ENCODE results near the gene SP2.

SP2 gene

DNA sequence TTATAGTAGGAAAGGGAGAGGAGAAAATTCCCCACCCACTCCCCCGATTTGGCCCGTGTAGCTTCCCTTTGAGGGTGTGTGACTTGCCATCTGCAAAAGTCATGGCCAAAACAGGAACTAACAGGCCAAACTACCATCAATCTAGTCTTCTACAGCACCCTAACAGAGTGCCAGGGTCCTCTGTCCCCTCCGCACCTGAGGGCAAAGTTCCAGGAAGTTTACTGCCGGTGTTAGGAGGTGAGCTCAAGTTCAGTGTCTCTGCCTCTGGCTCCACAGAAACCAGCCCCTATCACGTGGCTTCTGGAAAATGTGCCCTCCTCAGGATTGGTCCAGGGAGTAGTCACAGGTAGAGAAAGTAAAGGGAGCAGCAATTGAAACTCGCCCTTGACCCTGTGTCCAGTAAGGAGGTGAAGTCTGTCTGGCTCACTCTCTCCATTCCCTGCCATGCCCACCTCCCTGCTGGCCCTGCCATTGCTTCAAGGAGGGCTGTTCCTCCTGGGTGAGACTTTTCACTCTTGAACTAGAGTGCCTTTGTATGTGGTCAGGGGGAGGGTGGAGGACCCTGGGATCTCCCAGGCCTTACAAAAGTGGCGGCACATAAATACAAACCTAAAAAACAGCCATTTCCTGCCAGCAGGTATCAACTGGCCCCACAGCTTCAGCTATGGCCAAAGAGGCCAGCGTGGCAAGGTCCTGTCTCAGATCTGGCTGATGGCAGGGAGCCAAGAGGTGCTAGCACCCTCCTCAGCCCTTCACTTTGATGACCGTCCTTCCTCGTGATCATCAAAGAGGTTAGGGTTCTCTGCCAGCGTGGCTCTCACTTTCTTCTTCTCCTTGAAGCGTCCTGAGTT is 56.4 kb downstream of the SP2 start:
- no peak for DNase-seq

DNA sequence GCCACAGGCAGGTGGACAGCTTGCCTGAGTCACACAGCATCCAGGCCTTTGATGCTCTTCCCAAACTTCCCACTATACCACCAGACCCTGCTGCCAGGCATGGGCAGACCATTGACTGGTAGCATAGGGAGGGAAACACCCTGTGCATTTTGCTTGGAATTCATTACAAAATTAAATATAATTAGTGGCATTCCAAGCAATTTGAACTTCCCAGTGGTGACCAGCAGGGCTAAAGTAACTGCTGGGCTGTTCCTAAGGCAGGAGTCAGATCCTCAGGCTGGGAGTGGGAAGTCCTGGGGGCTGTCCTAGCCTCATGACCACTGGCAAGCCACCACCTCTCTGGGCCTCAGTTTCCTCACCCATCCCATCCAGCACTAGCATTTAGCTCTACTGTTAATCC is 57.9 kb downstream of the SP2 start:
- DNase-seq = no peak

DNA sequence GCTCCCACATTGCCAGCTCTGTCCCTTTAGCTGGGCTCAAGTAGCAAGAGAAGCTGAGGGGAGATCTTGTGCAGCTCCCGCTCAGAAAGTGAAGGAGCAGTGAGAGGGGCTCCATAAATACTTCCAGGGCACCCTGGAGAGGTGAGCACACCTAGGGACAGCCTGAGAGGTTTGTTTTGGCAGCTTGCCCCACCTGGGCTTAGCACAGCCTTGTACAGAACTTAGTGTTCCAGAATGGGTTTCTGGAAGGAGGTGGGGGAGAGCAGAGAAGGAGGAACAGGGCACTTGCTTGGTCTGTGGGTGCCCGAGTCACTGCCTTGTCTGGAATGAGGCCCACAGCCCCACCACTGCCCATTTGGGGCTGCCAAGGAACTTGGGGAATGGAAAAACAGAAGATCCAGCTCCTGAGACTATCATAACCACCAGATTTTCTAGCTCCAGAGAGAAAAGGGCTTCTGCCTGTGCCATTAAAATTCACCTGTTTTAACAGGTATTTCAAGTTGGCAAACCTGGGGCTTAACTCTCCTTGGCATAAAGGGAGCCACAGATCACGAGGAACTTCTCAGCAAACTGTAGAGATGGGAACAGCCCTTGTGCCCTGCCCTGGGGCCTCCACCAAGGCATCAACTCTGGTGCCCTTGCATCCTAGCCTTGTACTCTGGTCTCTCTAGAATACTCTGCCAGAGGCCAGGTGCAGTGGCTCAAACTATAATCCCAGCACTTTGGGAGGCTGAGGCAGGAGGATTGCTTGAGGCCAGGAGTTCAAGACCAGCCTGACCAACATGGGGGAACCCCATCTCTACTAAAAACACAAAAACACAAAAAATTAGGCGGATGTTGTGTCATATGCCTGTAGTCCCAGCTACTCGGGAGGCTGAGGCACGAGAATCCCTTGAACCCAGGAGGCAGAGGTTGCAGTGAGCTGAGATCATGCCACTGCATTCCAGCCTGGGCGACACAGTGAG is 59.7 kb downstream of the SP2 start:
- DNase-seq = no peak

DNA sequence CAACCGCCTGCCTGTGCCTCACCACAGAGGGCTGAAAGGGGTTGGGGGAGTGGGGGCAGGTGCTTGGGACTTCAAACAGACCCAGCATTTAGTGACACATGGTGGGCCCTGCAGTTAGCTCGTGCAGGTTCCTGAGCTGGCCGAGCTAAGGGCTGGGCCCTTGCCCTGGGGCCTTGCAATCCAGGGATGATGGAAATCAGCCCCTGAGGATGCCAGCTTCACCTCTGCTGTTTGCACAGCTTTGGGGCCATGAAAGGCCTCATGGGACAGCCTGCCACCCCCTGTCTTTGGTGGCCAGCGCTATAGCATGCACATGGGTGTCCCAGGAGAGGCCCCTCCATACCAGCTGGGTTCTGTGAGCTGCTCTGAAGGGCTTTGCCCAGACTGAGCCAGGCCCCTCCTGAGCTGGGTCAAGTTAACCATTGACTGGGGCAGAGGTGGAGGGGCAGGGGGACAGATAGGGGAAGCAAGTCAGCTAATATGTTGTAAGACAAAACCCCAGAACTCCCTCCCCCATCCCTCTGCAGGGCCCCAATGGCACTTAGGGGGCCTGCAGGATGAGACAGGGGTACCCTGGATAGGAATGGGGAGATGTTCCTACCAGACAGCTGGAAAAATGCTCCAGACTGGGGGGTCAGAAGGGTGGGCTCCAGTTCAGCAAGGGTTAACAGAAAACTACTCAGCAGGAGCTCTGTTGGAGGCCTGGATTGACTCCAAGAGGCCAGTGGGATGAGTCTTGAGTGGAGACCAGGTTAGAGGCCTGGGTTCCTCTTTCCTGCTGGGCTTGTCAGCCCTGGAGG is 61.0 kb downstream of the SP2 start:
- DNase-seq = peak; percentile 55

DNA sequence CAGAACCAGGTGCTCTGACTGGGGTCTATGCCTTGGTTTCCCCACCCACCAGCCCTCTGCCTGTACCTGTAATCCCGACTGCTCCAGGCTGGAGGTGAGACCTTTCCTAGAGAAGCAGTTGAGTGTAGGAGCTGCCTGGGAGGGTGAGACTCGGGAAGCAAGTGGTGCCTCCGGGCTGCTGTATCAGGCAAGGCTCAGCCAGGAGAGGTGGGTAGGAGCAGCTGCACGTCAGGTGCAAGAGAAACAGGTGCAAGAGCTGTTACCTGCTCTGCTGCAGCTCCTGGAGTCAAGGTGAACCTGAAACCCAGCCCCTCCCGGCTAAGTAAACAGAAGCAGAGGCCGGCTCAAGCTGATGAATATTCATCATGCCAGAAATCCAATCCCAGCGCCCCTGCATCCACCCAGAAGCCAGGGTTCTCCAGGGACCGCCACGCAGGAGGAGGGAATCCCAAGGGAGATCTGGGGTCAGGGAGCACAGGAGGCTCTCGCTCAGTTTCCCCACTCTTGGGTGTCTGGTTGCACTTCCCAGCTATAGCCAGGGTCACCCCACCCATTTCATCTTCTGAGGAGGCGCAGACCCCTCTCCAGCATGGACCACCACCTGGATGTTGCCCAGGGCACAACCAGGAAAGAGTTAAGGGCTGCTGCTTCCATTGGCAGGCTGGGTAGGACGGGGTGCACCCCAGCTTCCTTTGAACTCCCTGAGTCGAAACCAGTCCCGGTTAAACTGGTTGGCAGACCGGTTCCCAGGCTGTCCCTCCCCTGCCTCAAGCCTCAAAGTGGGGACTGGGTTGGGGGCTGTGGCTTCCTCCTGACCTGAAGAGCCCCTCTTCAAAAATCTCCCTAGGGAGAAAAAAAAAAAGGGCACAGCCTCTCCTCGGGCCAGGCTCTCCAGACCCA is 61.8 kb downstream of the SP2 start, which contains the start of gene PRR15L:
Gene PRR15L (minus strand): TSS at position 293 of the 900 bp plus-strand sequence. CDS start 4,649 bp downstream, outside the sequence.
- peak; percentile 96 for DNase-seq

DNA sequence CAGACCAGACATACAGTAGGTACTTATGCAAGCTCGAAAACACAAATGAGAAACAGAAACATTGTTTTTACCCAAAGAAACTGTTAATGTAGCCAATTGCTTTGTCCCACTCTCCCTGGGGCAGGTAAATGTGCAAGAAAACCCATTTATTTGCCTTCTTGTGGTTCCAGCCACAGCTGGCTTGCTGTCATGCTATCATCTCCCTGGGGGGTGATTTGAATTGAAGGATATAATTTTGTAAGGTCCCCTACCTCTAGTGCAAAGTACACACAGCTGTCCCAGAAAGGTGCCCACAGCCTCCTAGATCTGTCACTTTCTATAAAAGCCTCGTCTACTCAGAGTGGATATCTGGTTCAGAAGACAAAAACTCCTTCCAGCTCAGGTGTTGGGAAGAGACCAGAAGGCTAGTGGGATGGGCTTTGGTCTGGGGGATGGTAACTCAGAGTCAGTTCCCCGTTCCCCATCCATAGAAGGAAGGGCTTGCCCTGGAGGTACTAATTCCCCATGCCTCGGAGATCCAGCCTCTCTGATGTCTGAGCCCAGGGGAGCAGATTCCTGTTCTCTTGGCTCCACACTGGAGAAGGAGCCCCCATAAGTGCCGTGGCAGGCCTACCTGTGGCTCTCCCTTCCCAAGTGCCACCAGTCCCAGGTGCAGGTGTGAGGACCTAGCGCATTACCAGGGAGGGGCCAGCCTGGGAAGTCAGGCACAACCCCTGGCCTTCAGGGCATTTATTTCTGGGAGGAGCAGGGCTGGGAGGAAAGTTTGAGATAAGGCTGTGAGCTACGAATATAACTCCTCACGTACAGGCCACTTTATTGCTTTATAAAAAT is 64.0 kb downstream of the SP2 start:
- DNase-seq = peak; percentile 58

DNA sequence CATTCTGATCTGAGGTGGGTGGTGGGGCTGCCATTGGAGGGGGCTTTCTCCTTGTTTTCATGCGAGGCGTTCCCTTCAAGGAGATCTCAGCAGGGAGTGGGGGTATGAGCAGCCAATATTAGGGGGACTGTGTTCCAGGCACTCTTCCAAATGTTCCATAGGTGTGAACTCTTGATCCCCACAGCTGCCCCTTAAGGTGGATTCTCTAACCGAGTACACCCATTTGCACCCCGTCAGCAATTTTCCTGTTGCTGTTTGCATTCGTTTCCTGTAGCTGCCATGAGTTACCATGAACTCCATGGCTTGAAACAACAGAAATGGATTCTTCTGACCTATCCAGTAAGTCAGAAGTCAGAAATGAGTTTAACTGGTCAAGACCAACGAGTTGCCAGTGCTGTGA is 65.4 kb downstream of the SP2 start:
- no peak for DNase-seq

DNA sequence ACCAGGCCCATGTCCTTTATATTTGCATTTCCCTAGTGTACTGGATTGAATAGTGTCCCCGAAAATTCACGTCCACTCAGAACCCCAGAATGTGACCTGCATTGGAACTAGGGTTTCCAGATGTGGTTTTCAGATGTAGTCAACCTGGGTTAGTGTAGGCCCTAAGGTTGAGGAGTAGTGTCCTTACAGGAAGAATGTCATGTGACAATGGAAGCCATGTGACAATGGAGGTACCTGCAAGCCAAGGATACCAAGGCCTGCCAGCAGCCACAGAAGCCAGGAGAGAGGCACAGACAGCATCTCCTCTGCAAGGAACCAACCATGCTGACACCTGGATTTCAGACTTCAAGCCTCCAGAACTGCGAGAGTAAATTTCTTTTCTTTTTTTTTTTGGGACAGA is 66.9 kb downstream of the SP2 start:
- DNase-seq = no peak

DNA sequence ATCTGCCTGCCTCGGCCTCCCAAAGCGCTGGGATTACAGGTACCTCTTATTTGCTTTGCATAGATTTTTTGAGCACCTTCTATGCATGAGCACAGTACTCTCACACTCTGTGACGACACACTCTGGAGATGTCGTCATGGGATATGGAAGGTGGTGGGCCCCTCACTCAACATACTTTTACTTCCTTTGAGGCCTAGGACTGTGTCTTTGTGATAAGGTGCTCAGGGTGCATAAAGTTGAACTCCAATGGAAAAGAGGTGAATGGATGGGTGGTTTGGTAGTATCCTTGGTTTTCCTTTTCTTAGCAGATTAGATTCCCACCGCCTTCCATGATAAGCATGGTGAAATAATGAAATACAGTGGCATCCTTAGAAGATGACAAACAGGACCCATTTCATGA is 68.8 kb downstream of the SP2 start:
- no peak for DNase-seq

DNA sequence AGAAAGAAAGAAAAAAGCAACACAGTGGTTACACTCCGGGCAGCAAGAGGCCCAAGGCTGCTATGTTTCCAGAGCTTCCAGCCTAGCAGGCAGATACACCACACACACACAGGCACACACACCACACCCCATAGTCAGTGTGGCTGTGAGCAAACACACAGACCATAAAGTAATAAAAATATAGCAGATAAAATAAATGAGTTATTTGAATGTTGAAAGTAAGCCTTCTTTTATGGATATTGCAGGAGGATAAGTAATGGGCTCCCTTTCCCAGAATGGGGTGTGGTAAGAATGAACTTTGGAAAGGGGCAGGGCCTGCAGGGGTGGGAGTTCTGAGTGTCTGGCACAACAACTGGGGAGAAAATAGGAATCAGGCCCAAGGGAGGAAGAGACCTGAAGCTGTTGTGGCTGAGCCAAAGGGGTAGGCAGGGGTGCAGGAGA is 70.1 kb downstream of the SP2 start:
- no peak for DNase-seq

DNA sequence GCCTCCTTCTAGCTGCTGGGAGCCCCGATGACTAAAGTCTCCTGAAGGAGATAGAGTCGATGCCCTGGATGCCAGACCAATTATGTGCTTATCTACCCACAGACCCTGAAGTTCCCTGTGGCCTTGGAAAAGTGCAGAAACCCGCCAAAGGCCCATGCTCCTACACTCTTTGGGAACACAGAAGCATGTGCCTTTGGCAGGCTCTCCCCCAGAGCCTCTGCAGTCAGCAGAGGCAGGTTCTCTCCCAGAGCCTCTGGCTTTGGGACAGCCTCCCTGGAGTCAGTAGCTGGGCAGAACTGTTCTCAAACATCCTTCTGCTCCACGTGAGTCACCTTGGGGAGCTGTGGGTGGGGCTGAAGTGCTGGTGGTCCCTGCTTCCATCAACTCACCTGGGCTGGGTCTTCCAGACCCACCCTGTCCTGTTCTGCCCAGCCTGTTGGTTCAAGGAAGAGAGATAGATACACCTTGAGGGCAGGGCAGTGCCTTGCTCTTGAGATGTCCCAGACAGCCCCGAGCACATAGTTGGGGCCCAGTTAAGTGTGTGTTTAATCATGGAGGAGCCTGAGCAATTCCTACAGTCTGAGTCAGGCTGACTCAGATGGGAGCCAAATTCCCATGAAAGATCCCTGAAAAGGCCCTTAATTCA is 71.7 kb downstream of the SP2 start:
- DNase-seq = no peak

DNA sequence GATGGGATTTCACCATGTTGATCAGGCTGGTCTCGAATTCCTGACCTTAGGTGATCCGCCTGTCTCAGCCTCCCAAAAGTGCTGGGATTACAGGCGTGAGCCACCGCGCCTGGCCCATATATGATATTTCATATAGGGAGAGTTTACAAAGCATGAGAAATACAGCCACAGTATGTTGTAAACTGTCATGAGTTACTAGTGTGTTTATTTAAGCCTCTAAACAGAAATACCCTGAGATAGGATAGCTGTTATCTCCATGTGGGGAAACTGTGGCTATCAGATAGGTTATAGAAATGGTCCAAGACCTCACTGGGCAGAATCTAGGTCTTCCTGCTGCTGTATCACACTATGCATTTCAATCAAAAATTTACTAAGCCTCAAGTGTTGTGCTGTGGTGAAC is 72.8 kb downstream of the SP2 start:
- DNase-seq = no peak

DNA sequence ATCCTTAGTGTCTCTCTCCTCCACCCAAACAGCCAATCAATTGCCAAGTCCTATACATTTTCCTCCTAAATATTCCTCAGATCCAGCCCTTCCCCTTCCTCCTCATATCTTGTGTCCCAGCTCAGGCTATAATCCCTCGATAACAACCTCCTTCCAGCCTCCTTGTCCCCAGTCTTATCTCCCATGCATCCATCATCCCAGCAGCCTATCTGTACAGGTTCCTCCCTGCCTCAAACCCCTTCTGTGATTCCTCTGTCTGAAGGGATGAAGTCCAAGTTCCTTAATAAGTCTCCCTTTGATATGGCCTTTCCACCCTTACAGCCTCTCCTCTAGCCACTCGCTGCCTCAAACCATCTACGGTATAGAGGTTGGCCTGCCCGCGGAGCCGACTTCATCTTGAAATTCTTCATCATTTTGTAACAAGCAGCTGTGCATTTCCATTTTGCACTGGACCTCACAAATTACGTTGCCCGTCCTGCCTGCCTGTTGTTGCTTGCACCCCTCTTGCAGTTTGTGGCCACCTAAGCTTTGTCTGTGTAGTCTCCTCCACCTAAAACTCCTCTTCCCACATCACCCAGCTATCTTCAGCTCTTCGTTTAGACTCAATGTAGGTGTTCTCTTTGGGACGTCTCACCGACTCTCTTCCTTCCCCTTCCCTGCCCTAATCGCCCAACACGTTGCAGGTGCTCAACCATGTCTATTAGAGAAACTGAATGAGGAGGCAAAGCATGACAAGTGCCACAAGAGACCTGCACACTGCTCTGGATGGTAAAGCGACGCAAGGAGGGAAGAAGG is 74.1 kb downstream of the SP2 start:
- no peak for DNase-seq

DNA sequence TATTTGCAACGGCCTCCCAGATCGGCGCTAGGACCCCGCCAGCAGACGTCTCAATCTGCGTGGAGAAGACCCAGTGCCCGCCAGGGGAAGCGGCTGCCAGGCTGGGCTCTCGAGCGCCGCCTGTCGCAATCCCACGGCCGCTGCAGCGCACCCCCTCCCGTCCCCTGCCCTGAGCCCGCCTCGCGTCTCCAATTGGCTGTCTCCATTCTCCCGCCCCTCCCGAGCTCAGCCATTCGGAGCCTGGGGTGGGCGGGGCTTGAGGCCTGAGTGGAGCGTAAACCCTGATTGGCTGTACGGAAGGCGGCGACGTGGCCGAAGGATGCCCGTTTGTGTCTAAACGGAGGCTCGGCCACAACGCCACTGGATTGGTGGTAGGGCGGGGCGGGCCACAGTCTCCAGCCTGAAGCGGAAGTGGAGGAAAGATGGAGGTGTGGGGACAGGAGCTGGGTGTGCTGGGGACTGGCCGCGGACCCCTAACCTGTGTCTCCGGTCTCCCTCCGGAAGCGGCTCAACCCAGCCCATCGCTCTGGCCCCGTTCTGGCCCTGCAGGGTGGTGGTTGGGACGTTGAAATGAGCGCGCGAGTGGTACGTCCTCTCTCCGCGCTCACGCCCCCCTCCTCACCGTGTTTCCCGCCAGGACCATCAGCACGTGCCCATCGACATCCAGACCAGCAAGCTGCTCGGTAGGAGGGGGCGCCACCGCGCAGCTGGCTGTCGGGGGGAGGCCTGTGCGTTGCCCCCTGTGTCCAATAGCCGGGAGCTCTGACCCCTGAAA is 74.9 kb downstream of the SP2 start, which contains the start of gene CDK5RAP3:
Gene CDK5RAP3 (plus strand): TSS at position 389 of the 775 bp plus-strand sequence. CDS start 34 bp downstream, at position 423.
- DNase-seq = peak; percentile 99

DNA sequence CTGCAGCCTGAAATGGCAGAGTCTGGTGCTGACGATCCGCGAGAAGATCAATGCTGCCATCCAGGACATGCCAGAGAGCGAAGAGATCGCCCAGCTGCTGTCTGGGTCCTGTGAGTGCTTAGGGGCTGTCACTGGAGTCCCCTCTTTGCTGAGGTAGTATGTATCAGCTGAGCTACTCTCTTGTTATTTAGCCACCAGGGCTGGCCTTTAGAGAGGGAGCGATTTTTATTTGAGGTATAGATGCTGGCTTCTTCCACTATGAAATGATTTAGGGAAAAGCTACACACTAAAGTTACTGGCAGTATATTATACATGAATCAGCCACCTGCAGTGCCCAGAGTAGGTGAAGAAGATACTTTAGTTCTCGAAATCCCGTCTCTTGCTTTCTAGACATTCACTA is 77.5 kb downstream of the SP2 start:
- no peak for DNase-seq

DNA sequence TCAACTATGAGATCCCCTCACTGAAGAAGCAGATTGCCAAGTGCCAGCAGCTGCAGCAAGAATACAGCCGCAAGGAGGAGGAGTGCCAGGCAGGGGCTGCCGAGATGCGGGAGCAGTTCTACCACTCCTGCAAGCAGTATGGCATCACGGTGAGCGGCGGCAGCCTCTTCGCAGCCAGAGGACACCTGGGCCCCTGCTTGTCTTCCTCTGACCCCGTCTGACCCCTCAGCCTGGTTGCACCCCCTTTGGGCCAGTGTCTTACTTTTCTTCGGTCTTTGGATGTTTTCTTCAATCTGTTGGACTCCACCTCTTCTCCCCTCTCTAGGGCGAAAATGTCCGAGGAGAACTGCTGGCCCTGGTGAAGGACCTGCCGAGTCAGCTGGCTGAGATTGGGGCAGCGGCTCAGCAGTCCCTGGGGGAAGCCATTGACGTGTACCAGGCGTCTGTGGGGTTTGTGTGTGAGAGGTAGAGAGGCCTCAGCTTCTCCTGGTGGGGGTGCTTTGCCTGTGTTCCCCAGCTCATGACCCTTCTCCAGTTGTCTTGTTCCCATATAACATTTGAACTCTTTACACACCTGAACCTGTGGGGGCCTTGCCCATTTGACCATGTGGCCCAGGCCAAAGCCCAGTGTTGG is 79.3 kb downstream of the SP2 start:
- DNase-seq = no peak

DNA sequence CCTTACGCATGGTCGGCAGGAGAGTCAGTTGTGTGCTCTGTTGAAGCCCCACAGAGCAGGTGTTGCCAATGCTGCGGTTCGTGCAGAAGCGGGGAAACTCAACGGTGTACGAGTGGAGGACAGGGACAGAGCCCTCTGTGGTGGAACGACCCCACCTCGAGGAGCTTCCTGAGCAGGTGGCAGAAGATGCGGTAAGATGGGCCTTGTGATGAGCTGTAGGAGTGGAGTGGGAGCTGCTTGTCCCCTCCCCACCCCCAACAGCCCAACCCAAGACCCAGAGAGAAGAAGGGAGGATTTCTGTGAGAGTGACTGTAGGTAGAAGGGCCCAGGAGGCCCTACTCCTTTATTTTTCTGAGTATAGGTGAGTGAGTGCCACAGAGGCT is 79.8 kb downstream of the SP2 start:
- no peak for DNase-seq

DNA sequence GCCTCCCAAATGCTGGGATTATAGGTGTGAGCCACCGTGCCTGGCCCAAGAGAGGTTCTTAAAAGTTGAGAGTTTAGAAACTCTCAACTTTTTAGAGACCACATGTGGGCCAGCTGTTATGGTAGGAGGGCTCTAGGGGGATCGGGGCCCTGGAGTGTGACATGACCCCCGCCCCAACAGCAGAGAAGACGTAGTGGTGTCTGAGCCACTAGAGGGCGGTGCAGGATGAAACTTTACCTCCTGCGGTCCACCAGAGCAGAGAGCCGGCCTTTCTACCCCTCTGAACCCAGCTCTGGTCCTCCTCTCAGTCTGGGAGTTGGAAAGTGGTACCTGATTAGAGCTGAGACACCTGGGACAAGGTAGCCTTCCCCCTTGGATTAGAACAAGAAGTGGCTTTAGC is 82.3 kb downstream of the SP2 start:
- no peak for DNase-seq
